ENCODE results near the gene HTR4.

- TF ChIP-seq, protein P1, sequence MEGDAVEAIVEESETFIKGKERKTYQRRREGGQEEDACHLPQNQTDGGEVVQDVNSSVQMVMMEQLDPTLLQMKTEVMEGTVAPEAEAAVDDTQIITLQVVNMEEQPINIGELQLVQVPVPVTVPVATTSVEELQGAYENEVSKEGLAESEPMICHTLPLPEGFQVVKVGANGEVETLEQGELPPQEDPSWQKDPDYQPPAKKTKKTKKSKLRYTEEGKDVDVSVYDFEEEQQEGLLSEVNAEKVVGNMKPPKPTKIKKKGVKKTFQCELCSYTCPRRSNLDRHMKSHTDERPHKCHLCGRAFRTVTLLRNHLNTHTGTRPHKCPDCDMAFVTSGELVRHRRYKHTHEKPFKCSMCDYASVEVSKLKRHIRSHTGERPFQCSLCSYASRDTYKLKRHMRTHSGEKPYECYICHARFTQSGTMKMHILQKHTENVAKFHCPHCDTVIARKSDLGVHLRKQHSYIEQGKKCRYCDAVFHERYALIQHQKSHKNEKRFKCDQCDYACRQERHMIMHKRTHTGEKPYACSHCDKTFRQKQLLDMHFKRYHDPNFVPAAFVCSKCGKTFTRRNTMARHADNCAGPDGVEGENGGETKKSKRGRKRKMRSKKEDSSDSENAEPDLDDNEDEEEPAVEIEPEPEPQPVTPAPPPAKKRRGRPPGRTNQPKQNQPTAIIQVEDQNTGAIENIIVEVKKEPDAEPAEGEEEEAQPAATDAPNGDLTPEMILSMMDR (IDR thresholded peaks at IDR 0.05 in 2 of 3, conservative IDR thresholded peaks at IDR 0.05 in 1 of 3; ENCODE audit: borderline replicate concordance in 1 of 3, insufficient read depth in 1 of 3, low read depth in 2 of 3, low read length in 2 of 3), result no peak
- TF ChIP-seq YY1 (IDR thresholded peaks at IDR 0.05; ENCODE audit: extremely low read depth, insufficient replicate concordance, low read depth, low read length), result no peak
- TF ChIP-seq POLR2AphosphoS5 (IDR thresholded peaks at IDR 0.05; ENCODE audit: low read depth, low read length), result no peak
- TF ChIP-seq REST (IDR thresholded peaks at IDR 0.05; ENCODE audit: low read depth), result no peak
- TF ChIP-seq RAD21 (IDR thresholded peaks at IDR 0.05; ENCODE audit: low read depth), result no peak
- TF ChIP-seq POLR2A (IDR thresholded peaks at IDR 0.05; ENCODE audit: borderline replicate concordance, extremely low read depth, insufficient read depth, insufficient read length), result no peak
- no peak for TF ChIP-seq EZH2 (IDR thresholded peaks at IDR 0.05)
These were observed 111.5 kb downstream of the HTR4 start for GRCh38 chr5:148542812-148543211.
